Heart left ventricle (tissue), 16 donors: ENCODE measurements around the gene MALL. TPM values are rescaled to one million over a fixed set of nuclear protein-coding genes. Genes with fewer than 3 reads are reported as not detected.

Source experiments
- ATAC-seq, 4 donors: fragments of 200-7000 bp; cut with Tn5 transposase; one replicate each; pipeline ENCODE4 v1.9.1; 2020 to 2022; ENCODE audit warnings: moderate library complexity in 4 of 4, mild to moderate bottlenecking in 3 of 4, moderate number of reproducible peaks in 1 of 4
- DNase-seq, 5 donors: peaks; one replicate each; pipeline ENCODE4 v3.0.0-alpha.2; 2020
- H3K27ac ChIP-seq, 12 donors: fragments of 200-600 bp; sonication (generic) in 4 of 12; one replicate each; pipeline versions ENCODE4 v1.5.0 to v1.8.0; 2016 to 2022; ENCODE audit warnings: mild to moderate bottlenecking in 2 of 12
- H3K27me3 ChIP-seq, 9 donors: fragments of 200-600 bp; sonication (generic) in 2 of 9; one replicate each; pipeline versions ENCODE4 v1.5.1 to v1.8.0; 2016 to 2022; ENCODE audit warnings: mild to moderate bottlenecking in 3 of 9
- H3K36me3 ChIP-seq, 9 donors: fragments of 200-600 bp; sonication (generic) in 2 of 9; one replicate each; pipeline versions ENCODE4 v1.5.0 to v1.8.0; 2018 to 2022; ENCODE audit warnings: mild to moderate bottlenecking in 2 of 9
- H3K4me1 ChIP-seq, 12 donors: fragments of 200-600 bp; sonication (generic) in 4 of 12; one replicate each; pipeline versions ENCODE4 v1.5.0 to v1.8.0; 2016 to 2022; ENCODE audit warnings: mild to moderate bottlenecking in 3 of 12
- H3K4me3 ChIP-seq, 12 donors: fragments of 200-600 bp; sonication (generic) in 4 of 12; one replicate each; pipeline versions ENCODE4 v1.5.0 to v1.8.0; 2017 to 2022; ENCODE audit warnings: mild to moderate bottlenecking in 9 of 12, moderate library complexity in 4 of 12
- H3K9me3 ChIP-seq, 12 donors: fragments of 200-600 bp; sonication (generic) in 4 of 12; one replicate each; pipeline versions ENCODE4 v1.5.0 to v1.8.0; 2016 to 2022; ENCODE audit warnings: mild to moderate bottlenecking in 1 of 12
- CTCF ChIP-seq, 12 donors: fragments of 200-600 bp; sonication (generic) in 4 of 12; IDR thresholded peaks; one replicate each; pipeline versions ENCODE4 v1.5.0 to v1.8.0; 2018 to 2022; ENCODE audit warnings: antibody characterized with exemption in 12 of 12, mild to moderate bottlenecking in 5 of 12
- POLR2A ChIP-seq, 2 donors: fragments of 450-650 bp; IDR thresholded peaks; one replicate each; pipeline ENCODE4 v1.6.1; 2017; ENCODE audit warnings: antibody characterized with exemption in 2 of 2, mild to moderate bottlenecking in 2 of 2, moderate library complexity in 2 of 2
- WGBS, 4 donors: extraction: QIAGEN DNeasy Blood & Tissue Kit in 2 of 4; methylation state at CpG; one replicate each; pipeline versions ENCODE4 v1.1.5 to v1.1.7; 2013 to 2018; 5-methylcytosine and 5-hydroxymethylcytosine counted together
- intact Hi-C, 10 donors: fragments of 100-400 bp; cut with DNase I; formaldehyde crosslinking; loops; one replicate each; pipeline versions ENCODE4 v1.11.1 to v1.14.2; 2022
- polyA plus RNA-seq, 2 donors: library from polyadenylated mRNA; stranded (reverse); fragments of 200-250 nt; gene quantifications; one replicate each; pipeline ENCODE4 v1.2.3, GENCODE V29; 2013
- total RNA-seq, 9 donors: library from RNA; depleted of rRNA in 2 of 9; stranded (reverse); fragments of >200 nt in 2 of 9; fragmentation: NEBNext Ultra II Directional in 3 of 9; extraction: Animal tissue kit (Norgen Biotek cat#: 25700) in 3 of 9; gene quantifications; one replicate each; pipeline versions ENCODE4 v1.1.0 to v1.2.4, GENCODE V29; 2016 to 2023
- donor health status: ischemic (EF 13 %, LVEDD 7.1; RV severe dilation, severe dysfunction).
- donor health status: healthy with polysubstance abuse.
- donor health status: DM: no; HTN: yes; CAD: no.
- donor health status: DM: no; HTN: no; CAD: no.
- donor health status: ischemic (EF 25% LVEDD 6.9; RV normal size, moderate dysfunction).
- donor health status: ischemic (EF 25% LVEDD 5.7; RV mildly dilated, moderate dysfunction).
- donor health status: healthy.
- donor health status: DM: yes; HTN: yes; CAD: no.
- donor health status: ischemic (EF 35%, LVEDD 5.7; RV mildly dilated, moderate dysfunction).
- donor health status: nonischemic (EF 11% LVEDD 7.7; RV severe dilation, severe dysfunction).
- donor health status: DM: yes; HTN: yes; CAD: no.
- donor health status: PGD.
- donor health status: ischemic (EF 29% LVEDD 5.4; RV normal size, mild dysfunction).
- donor health status: nonischemic (EF 23%, LVEDD 6.1; RV moderate dilation, normal function).

Gene MALL
- total and polyA plus RNA-seq, 11 donors = 6.9 to 36.7 (median 14.1) TPM

GRCh38 chr2:110131166-110131565 is 15.5 kb upstream of the MALL start:
- DNase-seq (no peak), ATAC-seq (no peak)
- intact Hi-C loops = no loop called here
- Histone ChIP-seq H3K9me3 (peaks cover 0 to 22% (median 5%) of the 10 kb centered on the region in 12 donors), H3K4me3 (no peak overlapping the region), H3K36me3 (peaks cover 0 to 9% (median 0%) of the 10 kb centered on the region in 9 donors), H3K4me1 (peaks cover 0 to 9% (median 0%) of the 10 kb centered on the region in 12 donors), H3K27me3 (no peaks in the 10 kb centered on the region), H3K27ac (no peak overlapping the region)
- TF ChIP-seq CTCF (IDR thresholded peaks at IDR 0.05) = no peak
- WGBS, 4 donors = 87 to 92% (median 91%) methylated on average over 2 of the region's 2 CpGs

GRCh38 chr2:110130757-110131156 is 15.1 kb upstream of the MALL start:
- Histone ChIP-seq H3K9me3 (peaks cover 0 to 22% (median 5%) of the 10 kb centered on the region in 12 donors), H3K4me1 (peaks cover 0 to 12% (median 0%) of the 10 kb centered on the region in 12 donors), H3K4me3 (no peak overlapping the region), H3K27ac (no peak overlapping the region), H3K27me3 (no peaks in the 10 kb centered on the region), H3K36me3 (peaks cover 0 to 9% (median 0%) of the 10 kb centered on the region in 9 donors)
- intact Hi-C loops = no loop called here
- 95 to 97% (median 96%) methylated on average over 2 of the region's 2 CpGs for WGBS, 4 donors
- no peak for DNase-seq
- TF ChIP-seq CTCF (IDR thresholded peaks at IDR 0.05) = no peak
- no peak for ATAC-seq

GRCh38 chr2:110126906-110127305 is 11.3 kb upstream of the MALL start:
- 37 to 63% (median 61%) methylated on average over 2 of the region's 2 CpGs for WGBS, 4 donors
- Histone ChIP-seq H3K27me3 (no peaks in the 10 kb centered on the region), H3K36me3 (peaks cover 0 to 8% (median 0%) of the 10 kb centered on the region in 9 donors), H3K4me1 (peaks cover 0 to 16% (median 0%) of the 10 kb centered on the region in 12 donors), H3K4me3 (no peak overlapping the region), H3K9me3 (no peaks in the 10 kb centered on the region), H3K27ac (no peak overlapping the region)
- ATAC-seq = no peak
- intact Hi-C loops = no loop called here
- TF ChIP-seq POLR2A (IDR thresholded peaks at IDR 0.05) = no peak
- TF ChIP-seq CTCF (IDR thresholded peaks at IDR 0.05) = no peak
- no peak for DNase-seq

GRCh38 chr2:110126086-110126773 is 10.6 kb upstream of the MALL start:
- H3K36me3 ChIP-seq = peaks cover 0 to 6% (median 0%) of the 10 kb centered on the region in 9 donors
- TF ChIP-seq POLR2A (IDR thresholded peaks at IDR 0.05) (no peak), CTCF (IDR thresholded peaks at IDR 0.05) (no peak)
- H3K27me3 ChIP-seq = no peaks in the 10 kb centered on the region
- DNase-seq = no peak
- H3K9me3 ChIP-seq = no peaks in the 10 kb centered on the region
- no peak overlapping the region for H3K27ac ChIP-seq
- 71 to 78% (median 74%) methylated on average over 4 of the region's 4 CpGs for WGBS, 4 donors
- intact Hi-C loops = no loop called here
- peaks cover 0 to 20% (median 0%) of the 10 kb centered on the region in 12 donors for H3K4me1 ChIP-seq
- H3K4me3 ChIP-seq = no peak overlapping the region
- ATAC-seq = no peak
